Smooth muscle cell (in vitro differentiated cells): ENCODE data around the gene ZNF91. TPM values are rescaled to one million over a fixed set of nuclear protein-coding genes. Genes with fewer than 3 reads are reported as not detected.

Experiments
- DNase-seq: peaks from one replicate; lab custom pipeline; 2025; ENCODE audit not compliant: unreplicated experiment; lab: John Stamatoyannopoulos, UW
- H2AFZ ChIP-seq: fragments of 200-600 bp; sonication (generic); 2 replicates; pipeline ENCODE4 v1.6.0; 2016; ENCODE audit warnings: antibody characterized with exemption, low read depth, mild to moderate bottlenecking
- H3F3A ChIP-seq: fragments of 200-600 bp; sonication (generic); 2 replicates; pipeline ENCODE4 v1.6.0; 2017; ENCODE audit warnings: antibody characterized with exemption, low read depth
- H3K27ac ChIP-seq: fragments of 200-600 bp; sonication (generic); 2 replicates; pipeline ENCODE4 v1.5.1; 2016; ENCODE audit warnings: low read depth, mild to moderate bottlenecking
- H3K27me3 ChIP-seq: fragments of 200-600 bp; sonication (generic); 2 replicates; pipeline ENCODE4 v1.6.1; 2016; ENCODE audit warnings: low read depth, mild to moderate bottlenecking
- H3K36me3 ChIP-seq: fragments of 200-600 bp; sonication (generic); 2 replicates; pipeline ENCODE4 v1.5.1; 2016; ENCODE audit warnings: low read depth
- H3K4me1 ChIP-seq: fragments of 200-600 bp; sonication (generic); 2 replicates; pipeline ENCODE4 v1.5.1; 2016; ENCODE audit warnings: low read depth
- H3K4me2 ChIP-seq: fragments of 200-600 bp; sonication (generic); 2 replicates; pipeline ENCODE4 v1.6.0; 2016; ENCODE audit warnings: mild to moderate bottlenecking
- H3K4me3 ChIP-seq: fragments of 200-600 bp; sonication (generic); 2 replicates; pipeline ENCODE4 v1.5.1; 2016; ENCODE audit warnings: mild to moderate bottlenecking
- H3K79me2 ChIP-seq: fragments of 200-600 bp; sonication (generic); 2 replicates; pipeline ENCODE4 v1.6.0; 2016; ENCODE audit warnings: low read depth, mild to moderate bottlenecking
- H3K9ac ChIP-seq: fragments of 200-600 bp; sonication (generic); 2 replicates; pipeline ENCODE4 v1.6.0; 2016; ENCODE audit warnings: low read depth
- H3K9me3 ChIP-seq: fragments of 200-600 bp; sonication (generic); replicated peaks from 2 replicates; pipeline ENCODE4 v1.5.1; 2016; ENCODE audit warnings: low read depth
- H4K20me1 ChIP-seq: fragments of 200-600 bp; sonication (generic); 2 replicates; pipeline ENCODE4 v1.6.0; 2016; ENCODE audit warnings: low read depth
- CTCF ChIP-seq: fragments of 200-600 bp; sonication (generic); IDR thresholded peaks from 2 replicates; pipeline ENCODE4 v1.5.1; 2017; ENCODE audit warnings: borderline replicate concordance, mild to moderate bottlenecking, antibody characterized with exemption; ENCODE audit not compliant: insufficient read depth, poor library complexity, severe bottlenecking
- WGBS: methylation state at CpG from one replicate; pipeline ENCODE4 v1.1.7; 2016; ENCODE audit warnings: low lambda C conversion rate; 5-methylcytosine and 5-hydroxymethylcytosine counted together
- polyA plus RNA-seq: library from polyadenylated mRNA; unstranded; fragments of >200 nt; fragmentation: Nextera tagmentation; extraction: Ambion mirVana; gene quantifications from 2 replicates; pipeline ENCODE4 v1.2.1, GENCODE V29; 2016
- total RNA-seq: library from RNA; depleted of rRNA; stranded (reverse); fragments of >200 nt; gene quantifications from 2 replicates; pipeline ENCODE4 v1.2.3, GENCODE V29; 2014

The ZNF91 gene
- total and polyA plus RNA-seq, 2 experiments from 2014 or later = 11.5 to 41.5 TPM

GRCh38 chr19:23439623-23440022 is 44.4 kb upstream of the ZNF91 start:
- H3K4me3 ChIP-seq = no peak overlapping the region
- WGBS = 91% methylated on average over 8 of the region's 8 CpGs
- H3K79me2 ChIP-seq = no peaks in the 10 kb centered on the region
- peaks cover 4% of the 10 kb centered on the region for H3K9me3 ChIP-seq
- no peaks in the 10 kb centered on the region for H3F3A ChIP-seq
- H3K27me3 ChIP-seq = no peaks in the 10 kb centered on the region
- H3K4me2 ChIP-seq = no peak overlapping the region
- TF ChIP-seq CTCF = no peak
- H3K4me1 ChIP-seq = no peaks in the 10 kb centered on the region
- H3K27ac ChIP-seq = no peak overlapping the region
- H4K20me1 ChIP-seq = no peaks in the 10 kb centered on the region
- no peak overlapping the region for H3K9ac ChIP-seq
- no peaks in the 10 kb centered on the region for H3K36me3 ChIP-seq
- no peak overlapping the region for H2AFZ ChIP-seq
- DNase-seq = no peak

GRCh38 chr19:23437901-23438300 is 42.6 kb upstream of the ZNF91 start:
- Histone ChIP-seq H3K4me3 (no peak overlapping the region), H3K9me3 (peaks cover 4% of the 10 kb centered on the region), H3K9ac (no peak overlapping the region), H3K4me1 (no peaks in the 10 kb centered on the region), H2AFZ (no peak overlapping the region), H4K20me1 (no peaks in the 10 kb centered on the region), H3K4me2 (no peak overlapping the region), H3K36me3 (no peaks in the 10 kb centered on the region), H3K27ac (no peak overlapping the region), H3K79me2 (no peaks in the 10 kb centered on the region), H3F3A (no peaks in the 10 kb centered on the region), H3K27me3 (no peaks in the 10 kb centered on the region)
- DNase-seq = no peak
- no peak for TF ChIP-seq CTCF
- WGBS = 86% methylated on average over 4 of the region's 4 CpGs

- Histone ChIP-seq H3K9me3 (peaks cover 4% of the 10 kb centered on the region), H2AFZ (no peak overlapping the region), H3K27ac (no peak overlapping the region), H3K9ac (no peak overlapping the region), H3K79me2 (no peaks in the 10 kb centered on the region), H3K4me3 (no peak overlapping the region), H3F3A (no peaks in the 10 kb centered on the region), H3K27me3 (no peaks in the 10 kb centered on the region), H3K36me3 (no peaks in the 10 kb centered on the region), H3K4me2 (no peak overlapping the region), H3K4me1 (no peaks in the 10 kb centered on the region), H4K20me1 (no peaks in the 10 kb centered on the region)
- 90% methylated on average over 4 of the region's 4 CpGs for WGBS
- TF ChIP-seq CTCF = no peak
- no peak for DNase-seq
Observed at GRCh38 chr19:23436944-23437343, 41.7 kb upstream of the ZNF91 start.

GRCh38 chr19:23436318-23436717 is 41.0 kb upstream of the ZNF91 start:
- Histone ChIP-seq H3K4me2 (no peak overlapping the region), H3K79me2 (no peaks in the 10 kb centered on the region), H3K9ac (no peak overlapping the region), H3K4me3 (no peak overlapping the region), H3K27ac (no peak overlapping the region), H4K20me1 (no peaks in the 10 kb centered on the region), H3K36me3 (no peaks in the 10 kb centered on the region), H3K27me3 (no peaks in the 10 kb centered on the region), H3K4me1 (no peaks in the 10 kb centered on the region), H3K9me3 (no peaks in the 10 kb centered on the region), H2AFZ (no peak overlapping the region), H3F3A (no peaks in the 10 kb centered on the region)
- 76% methylated on average over 4 of the region's 4 CpGs for WGBS
- no peak for DNase-seq
- no peak for TF ChIP-seq CTCF
